Neutrophil (primary cell): Measurements from ENCODE around the gene CACNA2D2.

Experiments
- H3K27ac ChIP-seq: fragments of 200-600 bp; sonication (generic); 2 replicates; pipeline ENCODE4 v1.5.1; 2016; ENCODE audit warnings: mild to moderate bottlenecking, moderate library complexity
- H3K27me3 ChIP-seq: fragments of 200-600 bp; sonication (generic); 2 replicates; pipeline ENCODE4 v1.6.0; 2016; ENCODE audit warnings: mild to moderate bottlenecking
- H3K36me3 ChIP-seq: fragments of 200-600 bp; sonication (generic); 2 replicates; pipeline ENCODE4 v1.5.1; 2017
- H3K4me1 ChIP-seq, 2 experiments: fragments of 200-600 bp in 1 of 2; sonication (generic) in 1 of 2; 1 replicate in 1 of 2; 2 replicates in 1 of 2; pipeline versions ENCODE4 v1.5.1 to v1.6.1; 2013 to 2016; ENCODE audit warnings: low read depth in 1 of 2, low read length in 1 of 2, mild to moderate bottlenecking in 1 of 2, moderate library complexity in 1 of 2; ENCODE audit not compliant: control insufficient read depth in 1 of 2, insufficient read depth in 1 of 2
- H3K4me3 ChIP-seq, 2 experiments: fragments of 200-600 bp in 1 of 2; sonication (generic) in 1 of 2; 1 replicate in 1 of 2; 2 replicates in 1 of 2; pipeline ENCODE4 v1.5.1; 2013 to 2016; ENCODE audit warnings: low read depth in 1 of 2, low read length in 1 of 2, mild to moderate bottlenecking in 1 of 2, moderate library complexity in 1 of 2
- H3K9me3 ChIP-seq: fragments of 200-600 bp; sonication (generic); 2 replicates; pipeline ENCODE4 v1.5.1; 2016
- CTCF ChIP-seq: fragments of 200-600 bp; sonication (generic); IDR thresholded peaks from 2 replicates; pipeline ENCODE4 v1.5.1; 2016; ENCODE audit warnings: antibody characterized with exemption

Gene CACNA2D2

GRCh38 chr3:50502225-50502583 lies 1.2 kb downstream of the CACNA2D2 start:
- Histone ChIP-seq H3K27ac (no peak overlapping the region), H3K4me1 (peaks cover 0 to 4% of the 10 kb centered on the region in 2 experiments), H3K27me3 (peaks cover 74% of the 10 kb centered on the region), H3K4me3 (no peak overlapping the region), H3K9me3 (no peaks in the 10 kb centered on the region), H3K36me3 (no peaks in the 10 kb centered on the region)
- no peak for TF ChIP-seq CTCF

GRCh38 chr3:50495609-50496423 lies 7.6 kb downstream of the CACNA2D2 start:
- TF ChIP-seq CTCF = no peak

GRCh38 chr3:50494126-50494525 lies 9.3 kb downstream of the CACNA2D2 start:
- Histone ChIP-seq H3K27ac (no peak overlapping the region), H3K9me3 (no peaks in the 10 kb centered on the region)

More at GRCh38 chr3:50495609-50496423, 7.6 kb downstream of the CACNA2D2 start:
- Histone ChIP-seq H3K4me3 (no peak overlapping the region), H3K27ac (no peak overlapping the region), H3K36me3 (no peaks in the 10 kb centered on the region), H3K27me3 (peaks cover 14% of the 10 kb centered on the region), H3K9me3 (no peaks in the 10 kb centered on the region), H3K4me1 (no peaks in the 10 kb centered on the region)

GRCh38 chr3:50493623-50494022 lies 9.8 kb downstream of the CACNA2D2 start:
- no peaks in the 10 kb centered on the region for H3K36me3 ChIP-seq
- no peaks in the 10 kb centered on the region for H3K27me3 ChIP-seq
- no peaks in the 10 kb centered on the region for H3K9me3 ChIP-seq
- no peak for TF ChIP-seq CTCF
- no peaks in the 10 kb centered on the region for H3K4me1 ChIP-seq
- H3K27ac ChIP-seq = no peak overlapping the region
- H3K4me3 ChIP-seq = no peak overlapping the region

More at GRCh38 chr3:50494126-50494525, 9.3 kb downstream of the CACNA2D2 start:
- Histone ChIP-seq H3K4me1 (no peaks in the 10 kb centered on the region), H3K4me3 (no peak overlapping the region), H3K36me3 (no peaks in the 10 kb centered on the region), H3K27me3 (no peaks in the 10 kb centered on the region)
- TF ChIP-seq CTCF = no peak

GRCh38 chr3:50493086-50493485 lies 10.3 kb downstream of the CACNA2D2 start:
- Histone ChIP-seq H3K27ac (no peak overlapping the region), H3K27me3 (no peaks in the 10 kb centered on the region), H3K9me3 (no peaks in the 10 kb centered on the region), H3K36me3 (no peaks in the 10 kb centered on the region), H3K4me3 (no peak overlapping the region), H3K4me1 (no peaks in the 10 kb centered on the region)
- no peak for TF ChIP-seq CTCF
